Activated T-cell treated with anti-CD3 and anti-CD28 coated beads, Interleukin-2, amount 50 U/mL, for 24 hours (primary cell): ENCODE data around the gene AIP.
A peak's percentile ranks its signal among the peaks of the same experiment; 100 is the strongest.
"Not testable (repeated sequence)": the region's sequence is repeated elsewhere in the genome, so short reads cannot be mapped to it uniquely, and the experiment has no call there.

Source experiments
- DNase-seq: peaks from one replicate; pipeline ENCODE4 v3.0.0-alpha.2; 2020
- H3K27ac Mint-ChIP-seq: 2 replicates; pipeline ENCODE4 v1.8.0; 2020; ENCODE audit warnings: mild to moderate bottlenecking, mixed read lengths
- H3K27me3 Mint-ChIP-seq: 2 replicates; pipeline ENCODE4 v1.8.0; 2020; ENCODE audit warnings: mixed read lengths
- H3K36me3 Mint-ChIP-seq: 2 replicates; pipeline ENCODE4 v1.8.0; 2020; ENCODE audit warnings: low read depth, mixed read lengths
- H3K4me1 Mint-ChIP-seq: 2 replicates; pipeline ENCODE4 v1.8.0; 2020; ENCODE audit warnings: low read depth, mixed read lengths
- H3K4me3 Mint-ChIP-seq: 2 replicates; pipeline ENCODE4 v1.8.0; 2020; ENCODE audit warnings: mild to moderate bottlenecking, moderate library complexity, mixed read lengths
- H3K9me3 Mint-ChIP-seq: 2 replicates; pipeline ENCODE4 v1.8.0; 2020; ENCODE audit warnings: mixed read lengths

The AIP gene

GRCh38 chr11:67472882-67473281, 9.9 kb upstream of the AIP start:
- DNase-seq: no peak
- peaks cover 13% of the 10 kb centered on the region for H3K4me1 Mint-ChIP-seq

DNA sequence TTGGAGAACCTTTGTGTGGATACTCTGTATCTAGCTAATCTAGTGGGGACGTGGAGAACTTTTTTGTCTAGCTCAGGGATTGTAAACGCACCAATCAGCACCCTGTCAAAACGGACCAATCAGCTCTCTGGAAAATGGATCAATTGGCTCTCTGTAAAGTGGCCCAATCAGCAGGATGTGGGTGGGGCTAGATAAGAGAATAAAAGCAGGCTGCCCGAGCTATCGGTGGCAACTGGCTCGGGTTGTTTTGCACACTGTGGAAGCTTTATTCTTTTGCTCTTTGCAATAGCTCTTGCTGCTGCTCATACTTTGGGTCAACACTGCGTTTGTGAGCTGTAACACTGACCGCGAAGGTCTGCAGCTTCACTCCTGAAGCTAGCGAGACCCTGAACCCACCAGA, 6.1 kb upstream of the AIP start:
- not testable (repeated sequence) for H3K27ac Mint-ChIP-seq, H3K9me3 Mint-ChIP-seq, DNase-seq, H3K4me3 Mint-ChIP-seq, H3K36me3 Mint-ChIP-seq, H3K4me1 Mint-ChIP-seq, H3K27me3 Mint-ChIP-seq

More at GRCh38 chr11:67472882-67473281, 9.9 kb upstream of the AIP start:
- Mint-ChIP-seq H3K27me3 (no peaks in the 10 kb centered on the region), H3K36me3 (peaks cover 5% of the 10 kb centered on the region), H3K9me3 (no peaks in the 10 kb centered on the region), H3K4me3 (no peak overlapping the region), H3K27ac (no peak overlapping the region)

- not testable (repeated sequence) for H3K36me3 Mint-ChIP-seq, DNase-seq, H3K27me3 Mint-ChIP-seq, H3K9me3 Mint-ChIP-seq, H3K4me1 Mint-ChIP-seq, H3K27ac Mint-ChIP-seq, H3K4me3 Mint-ChIP-seq
Measured at GRCh38 chr11:67477344-67478050, 5.3 kb upstream of the AIP start.

DNA sequence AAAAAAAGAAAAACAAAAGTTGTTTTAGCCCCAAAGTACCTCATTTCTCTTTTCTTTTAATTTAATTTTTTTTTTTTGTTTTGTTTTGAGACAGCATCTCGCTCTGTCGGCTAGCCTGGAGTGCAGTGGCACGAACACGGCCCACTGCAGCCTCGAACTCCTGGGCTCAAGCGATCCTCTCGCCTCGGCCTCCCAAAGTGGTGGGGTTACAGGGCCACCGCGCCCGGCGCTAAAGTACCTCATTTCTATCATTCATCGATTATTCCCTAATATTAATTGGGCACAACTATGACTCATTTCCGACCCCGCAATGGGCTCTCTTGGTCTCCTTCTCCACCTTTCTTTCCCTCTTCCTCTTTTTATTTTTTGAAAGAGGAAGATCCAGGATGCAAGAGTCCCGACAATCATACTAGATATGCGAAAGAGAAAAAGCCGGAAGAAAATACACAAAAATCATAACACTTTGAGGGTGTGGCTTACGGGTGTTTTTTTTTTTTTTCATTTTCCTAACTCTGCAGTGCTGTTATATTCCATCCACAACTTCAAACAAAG, 475 bp upstream of the AIP start:
- DNase-seq: no peak
- no peaks in the 10 kb centered on the region for H3K27me3 Mint-ChIP-seq
- peak overlapping the region; percentile 99 for H3K27ac Mint-ChIP-seq
- H3K36me3 Mint-ChIP-seq: peaks cover 40% of the 10 kb centered on the region
- peak overlapping the region; percentile 85 for H3K4me3 Mint-ChIP-seq
- no peaks in the 10 kb centered on the region for H3K9me3 Mint-ChIP-seq
- peaks cover 46% of the 10 kb centered on the region for H3K4me1 Mint-ChIP-seq

- peak overlapping the region; percentile 99 for H3K27ac Mint-ChIP-seq
- peak overlapping the region; percentile 85 for H3K4me3 Mint-ChIP-seq
- H3K9me3 Mint-ChIP-seq: peaks cover 2% of the 10 kb centered on the region
- peak; percentile 73 for DNase-seq
- H3K4me1 Mint-ChIP-seq: peaks cover 63% of the 10 kb centered on the region
- peaks cover 57% of the 10 kb centered on the region for H3K36me3 Mint-ChIP-seq
- H3K27me3 Mint-ChIP-seq: no peaks in the 10 kb centered on the region
Measured at GRCh38 chr11:67483831-67484665, 1.2 kb downstream of the AIP start.

DNA sequence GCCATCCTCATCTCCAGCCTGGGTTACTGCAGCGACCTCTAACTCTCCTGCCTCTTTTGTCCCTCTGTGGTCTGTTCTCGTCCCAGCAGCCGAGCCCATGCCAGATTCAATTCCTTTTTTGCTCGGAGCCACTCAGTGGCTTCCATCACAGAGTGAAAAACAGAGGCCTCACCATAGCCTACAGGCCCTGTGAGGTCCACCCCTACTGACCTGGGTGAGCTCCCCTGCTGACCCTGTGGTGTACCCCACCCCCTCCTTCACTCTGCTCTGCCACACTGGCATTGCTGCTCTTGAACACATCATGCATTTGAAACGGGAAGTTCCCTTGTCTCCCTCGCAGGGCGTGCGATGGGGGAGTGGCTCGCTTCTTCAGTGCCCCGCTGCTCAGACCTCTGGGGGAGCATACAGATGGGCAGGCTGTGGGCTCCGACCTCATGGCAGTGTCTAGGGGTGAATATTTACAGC, 2.1 kb downstream of the AIP start:
- peak overlapping the region; percentile 85 for H3K4me3 Mint-ChIP-seq
- peaks cover 64% of the 10 kb centered on the region for H3K36me3 Mint-ChIP-seq
- H3K9me3 Mint-ChIP-seq: peaks cover 2% of the 10 kb centered on the region
- peak; percentile 80 for DNase-seq
- H3K27ac Mint-ChIP-seq: peak overlapping the region; percentile 99
- peaks cover 69% of the 10 kb centered on the region for H3K4me1 Mint-ChIP-seq
- H3K27me3 Mint-ChIP-seq: no peaks in the 10 kb centered on the region

GRCh38 chr11:67485873-67486361, 3.1 kb downstream of the AIP start:
- not testable (repeated sequence) for H3K27me3 Mint-ChIP-seq, H3K9me3 Mint-ChIP-seq
- Mint-ChIP-seq H3K4me3 (peak overlapping the region; percentile 85), H3K27ac (peak overlapping the region; percentile 99), H3K36me3 (peaks cover 74% of the 10 kb centered on the region), H3K4me1 (peaks cover 74% of the 10 kb centered on the region)
- DNase-seq: peak; percentile 62

DNA sequence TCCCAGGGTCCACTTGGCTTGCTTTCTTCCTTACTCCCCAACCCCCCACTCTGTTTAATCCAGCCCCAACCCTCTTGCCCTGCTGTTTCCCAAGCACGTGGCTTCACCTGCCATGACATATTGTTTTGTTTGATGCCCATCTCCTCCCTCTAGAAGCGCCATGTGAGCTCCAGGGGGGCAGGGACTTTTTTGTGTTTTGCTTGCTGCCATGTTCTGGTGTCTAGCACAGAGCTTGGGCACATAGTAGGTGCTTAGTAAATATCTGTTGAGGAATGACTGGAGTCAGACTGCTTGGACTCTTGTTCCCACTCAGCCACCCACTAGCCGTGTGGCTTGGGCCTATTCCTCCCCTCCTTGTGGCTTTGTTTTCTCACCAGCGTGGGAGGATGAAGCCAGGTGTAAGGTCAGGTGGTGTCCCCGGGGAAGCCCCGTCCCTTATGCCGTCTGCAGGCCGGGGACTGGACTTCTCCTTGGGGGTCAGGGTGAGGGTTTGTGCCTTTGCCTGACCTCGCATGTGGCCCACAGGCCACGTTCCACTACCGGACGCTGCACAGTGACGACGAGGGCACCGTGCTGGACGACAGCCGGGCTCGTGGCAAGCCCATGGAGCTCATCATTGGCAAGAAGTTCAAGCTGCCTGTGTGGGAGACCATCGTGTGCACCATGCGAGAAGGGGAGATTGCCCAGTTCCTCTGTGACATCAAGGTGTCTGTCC, 3.8 kb downstream of the AIP start:
- peak overlapping the region; percentile 99 for H3K27ac Mint-ChIP-seq
- peaks cover 2% of the 10 kb centered on the region for H3K9me3 Mint-ChIP-seq
- peaks cover 81% of the 10 kb centered on the region for H3K36me3 Mint-ChIP-seq
- H3K4me3 Mint-ChIP-seq: peak overlapping the region; percentile 85
- DNase-seq: peak; percentile 69
- peaks cover 76% of the 10 kb centered on the region for H3K4me1 Mint-ChIP-seq
- no peaks in the 10 kb centered on the region for H3K27me3 Mint-ChIP-seq

DNA sequence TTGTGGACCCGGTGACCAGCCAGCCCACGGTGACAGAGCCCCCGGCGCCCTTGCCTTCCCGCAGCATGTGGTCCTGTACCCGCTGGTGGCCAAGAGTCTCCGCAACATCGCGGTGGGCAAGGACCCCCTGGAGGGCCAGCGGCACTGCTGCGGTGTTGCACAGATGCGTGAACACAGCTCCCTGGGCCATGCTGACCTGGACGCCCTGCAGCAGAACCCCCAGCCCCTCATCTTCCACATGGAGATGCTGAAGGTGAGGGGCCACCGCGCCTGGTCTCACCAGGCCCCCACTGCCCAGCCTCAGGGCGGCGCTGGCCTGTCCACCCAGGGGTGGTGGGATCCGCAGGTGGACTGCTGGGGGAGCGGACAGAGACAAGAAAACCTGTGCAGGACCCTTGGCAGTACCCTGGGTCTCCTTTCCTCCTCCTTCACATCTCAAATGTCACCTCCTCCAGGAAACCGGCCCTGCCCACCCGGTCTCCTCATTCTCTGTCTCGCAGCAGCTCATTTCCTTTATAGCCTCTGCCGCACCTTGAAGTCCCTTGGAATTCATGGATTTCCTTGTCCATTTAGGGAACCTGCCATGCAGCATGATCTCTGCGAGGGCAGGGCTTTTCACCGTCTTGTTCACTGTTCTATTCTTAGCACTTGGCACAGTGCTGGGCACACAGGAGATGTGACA, 6.5 kb downstream of the AIP start:
- Mint-ChIP-seq H3K36me3 (peaks cover 85% of the 10 kb centered on the region), H3K27me3 (no peaks in the 10 kb centered on the region), H3K4me1 (peaks cover 56% of the 10 kb centered on the region), H3K4me3 (peak overlapping the region; percentile 85), H3K9me3 (peaks cover 2% of the 10 kb centered on the region), H3K27ac (peak overlapping the region; percentile 99)
- DNase-seq: no peak

GRCh38 chr11:67489885-67490726, 7.3 kb downstream of the AIP start:
- no peak for DNase-seq
- peak overlapping the region; percentile 93 for H3K27ac Mint-ChIP-seq
- H3K27me3 Mint-ChIP-seq: no peaks in the 10 kb centered on the region
- peaks cover 84% of the 10 kb centered on the region for H3K36me3 Mint-ChIP-seq
- peaks cover 48% of the 10 kb centered on the region for H3K4me1 Mint-ChIP-seq
- H3K9me3 Mint-ChIP-seq: peaks cover 2% of the 10 kb centered on the region
- H3K4me3 Mint-ChIP-seq: peak overlapping the region; percentile 35

GRCh38 chr11:67490727-67491065, 7.9 kb downstream of the AIP start:
- Mint-ChIP-seq H3K9me3 (peaks cover 2% of the 10 kb centered on the region), H3K36me3 (peaks cover 88% of the 10 kb centered on the region), H3K27ac (peak overlapping the region; percentile 93), H3K4me1 (peaks cover 46% of the 10 kb centered on the region), H3K27me3 (no peaks in the 10 kb centered on the region), H3K4me3 (no peak overlapping the region)
- DNase-seq: no peak

GRCh38 chr11:67491276-67492068, 8.6 kb downstream of the AIP start:
- peaks cover 88% of the 10 kb centered on the region for H3K36me3 Mint-ChIP-seq
- H3K4me3 Mint-ChIP-seq: no peak overlapping the region
- peaks cover 2% of the 10 kb centered on the region for H3K9me3 Mint-ChIP-seq
- H3K27me3 Mint-ChIP-seq: no peaks in the 10 kb centered on the region
- no peak for DNase-seq
- H3K27ac Mint-ChIP-seq: peak overlapping the region; percentile 93
- peaks cover 39% of the 10 kb centered on the region for H3K4me1 Mint-ChIP-seq
